ENCODE measurements around the gene RMND5A. TPM values are rescaled to one million over a fixed set of nuclear protein-coding genes. Genes with fewer than 3 reads are reported as not detected.

The RMND5A gene
- total RNA-seq, 1 donor from 2014 or later: 44.3 TPM

DNA sequence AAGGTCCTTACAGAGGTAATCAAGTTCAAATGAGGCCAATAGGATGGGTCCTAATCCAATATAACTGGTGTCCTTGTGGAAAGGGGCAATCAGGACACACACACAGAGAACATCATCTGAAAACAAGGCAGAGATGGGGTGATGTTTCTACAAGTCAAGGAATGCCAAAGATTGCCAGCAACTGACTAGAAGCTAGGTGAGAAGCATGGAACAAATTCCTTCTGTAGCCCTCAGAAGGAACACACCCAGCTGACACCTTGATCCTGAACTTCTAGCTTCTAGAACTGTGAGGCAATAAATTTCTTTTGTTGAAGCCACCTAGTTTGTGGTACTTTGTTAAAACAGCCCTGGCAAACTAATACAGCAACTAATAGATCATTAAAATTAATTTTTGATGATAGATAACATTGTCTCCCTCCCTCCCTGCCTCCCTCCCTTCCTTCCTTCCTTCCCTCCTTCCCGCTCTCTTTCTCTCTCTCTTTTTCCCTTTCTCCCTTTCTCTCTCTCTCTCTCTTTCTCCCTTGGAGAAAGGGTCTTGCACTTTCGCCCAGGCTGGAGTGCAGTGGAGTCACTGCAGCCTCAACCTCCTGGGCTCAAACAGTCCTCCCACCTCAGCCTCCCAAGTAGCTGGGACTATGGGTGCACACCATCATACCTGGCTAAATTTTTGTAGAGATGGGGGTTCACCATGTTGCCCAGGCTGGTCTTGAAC is 80.9 kb downstream of the RMND5A start:
- H3K36me3 Mint-ChIP-seq: peaks cover 1% of the 10 kb centered on the region
- H3K4me3 Mint-ChIP-seq: no peak overlapping the region
- TF ChIP-seq CTCF (IDR thresholded peaks at IDR 0.05; ENCODE audit: unreplicated experiment): no peak
- peaks cover 14% of the 10 kb centered on the region for H3K9me3 Mint-ChIP-seq
- no peak overlapping the region for H3K27ac Mint-ChIP-seq
- peaks cover 28% of the 10 kb centered on the region for H3K27me3 Mint-ChIP-seq (ENCODE audit: low read depth)
- H3K4me1 Mint-ChIP-seq: no peaks in the 10 kb centered on the region
- no peak for DNase-seq (ENCODE audit: low spot score in 2 of 2, unreplicated experiment in 2 of 2)

DNA sequence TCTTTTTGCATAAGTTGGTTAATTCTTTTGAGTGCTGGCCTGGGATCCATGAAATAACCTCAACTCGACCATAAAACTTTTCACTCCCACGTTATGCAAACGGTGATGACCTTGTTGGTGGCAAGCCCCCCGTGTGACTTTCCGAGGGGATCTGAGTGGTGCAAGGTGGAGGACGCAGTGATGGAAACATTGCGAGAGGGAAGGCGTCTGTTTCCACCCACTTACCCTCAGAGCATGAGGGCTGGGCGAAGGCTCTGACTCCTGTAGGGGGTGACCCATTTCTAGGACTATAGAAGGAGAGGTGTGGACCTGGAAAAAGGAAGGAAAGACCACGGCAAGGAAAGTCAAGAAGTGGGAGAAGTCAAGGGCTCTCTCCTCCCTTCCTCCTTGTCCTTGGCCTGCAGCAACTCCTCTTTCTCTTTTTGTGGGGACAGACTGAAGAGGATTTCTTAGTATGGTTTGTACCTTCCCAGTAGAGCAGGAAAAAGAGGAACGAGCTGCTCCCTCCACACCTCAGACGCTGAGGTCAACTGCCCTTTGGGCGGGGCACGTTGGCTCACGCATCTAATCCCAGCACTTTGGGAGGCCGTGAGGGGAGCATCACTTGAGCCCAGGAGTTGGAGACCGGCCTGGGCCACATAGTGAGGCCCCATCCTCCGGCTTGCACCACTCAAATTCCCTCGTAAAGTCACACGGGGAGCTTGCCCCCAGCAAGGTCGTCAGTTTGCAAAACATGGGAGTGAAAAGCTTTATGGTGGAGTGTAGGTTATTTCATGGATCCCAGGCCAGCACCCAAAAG is 86.2 kb downstream of the RMND5A start:
- TF ChIP-seq CTCF (IDR thresholded peaks at IDR 0.05; ENCODE audit: unreplicated experiment): no peak
- Mint-ChIP-seq H3K27me3 (ENCODE audit: low read depth) (peaks cover 23% of the 10 kb centered on the region), H3K4me1 (peaks cover 8% of the 10 kb centered on the region), H3K36me3 (no peaks in the 10 kb centered on the region), H3K4me3 (peak overlapping the region; percentile 34), H3K9me3 (no peaks in the 10 kb centered on the region), H3K27ac (no peak overlapping the region)
- no peak for DNase-seq (ENCODE audit: low spot score in 2 of 2, unreplicated experiment in 2 of 2)

- Mint-ChIP-seq H3K4me3 (peak overlapping the region; percentile 94), H3K9me3 (no peaks in the 10 kb centered on the region), H3K27me3 (ENCODE audit: low read depth) (peaks cover 20% of the 10 kb centered on the region), H3K36me3 (no peaks in the 10 kb centered on the region), H3K27ac (peak overlapping the region; percentile 94), H3K4me1 (peaks cover 8% of the 10 kb centered on the region)
- TF ChIP-seq CTCF (IDR thresholded peaks at IDR 0.05; ENCODE audit: unreplicated experiment): no peak
- no peak for DNase-seq (ENCODE audit: low spot score in 2 of 2, unreplicated experiment in 2 of 2)
These were observed 87.0 kb downstream of the RMND5A start for GRCh38 chr2:86807133-86807467.

DNA sequence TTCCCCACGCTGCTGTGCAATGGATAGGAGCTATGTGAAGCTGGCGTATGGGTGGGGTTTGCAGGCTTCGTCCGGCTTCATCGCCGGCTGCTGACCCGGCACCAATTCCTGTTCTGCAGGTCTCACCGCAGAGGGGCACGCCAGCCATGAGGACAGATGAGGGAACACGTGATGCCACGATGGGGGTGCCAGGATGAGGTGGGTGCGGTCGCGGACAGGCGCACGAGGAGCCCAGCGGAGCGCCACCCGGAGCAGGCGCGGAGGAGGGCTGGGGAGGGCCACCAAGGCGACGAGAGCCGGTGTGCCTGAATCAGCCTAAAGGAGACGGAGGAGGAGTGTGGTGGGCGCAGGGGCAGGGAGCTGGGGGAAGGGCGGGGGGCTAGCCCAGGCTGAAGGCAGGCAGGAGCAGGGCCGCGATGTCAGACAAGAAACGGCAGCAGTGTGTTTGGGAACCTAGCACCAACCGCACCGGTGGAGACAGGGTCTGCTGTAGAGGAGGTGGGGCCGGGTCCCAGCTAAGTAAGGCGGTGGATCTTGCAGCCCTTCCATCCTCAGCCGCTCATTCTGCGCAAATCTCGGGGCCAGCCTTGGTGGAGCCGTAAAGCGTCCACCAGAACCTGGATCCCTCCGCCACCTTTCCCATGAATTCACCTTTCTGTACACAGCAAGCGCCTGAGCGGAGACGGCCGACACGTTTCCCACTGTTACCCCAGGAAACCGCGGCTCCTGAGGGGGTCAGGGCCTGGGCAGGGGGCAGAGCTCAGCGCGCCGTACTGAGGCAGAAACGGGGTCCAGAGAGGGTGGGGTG is 87.6 kb downstream of the RMND5A start:
- peak in 1 of 2 experiments; percentile 66 for DNase-seq (ENCODE audit: low spot score in 2 of 2, unreplicated experiment in 2 of 2)
- Mint-ChIP-seq H3K27ac (peak overlapping the region; percentile 94), H3K4me1 (peaks cover 8% of the 10 kb centered on the region)

More for the DNA sequence above, 87.6 kb downstream of the RMND5A start:
- Mint-ChIP-seq H3K27me3 (ENCODE audit: low read depth) (peaks cover 20% of the 10 kb centered on the region), H3K36me3 (no peaks in the 10 kb centered on the region), H3K4me3 (peak overlapping the region; percentile 94), H3K9me3 (peaks cover 3% of the 10 kb centered on the region)
- no peak for TF ChIP-seq CTCF (IDR thresholded peaks at IDR 0.05; ENCODE audit: unreplicated experiment)
